HG02970 (cell line): ENCODE measurements around the gene ACSM4.
"Not testable (repeated sequence)": the region's sequence is repeated elsewhere in the genome, so short reads cannot be mapped to it uniquely, and the experiment has no call there.

Experiments
- ATAC-seq: cut with Tn5 transposase; IDR thresholded peaks from one replicate; pipeline ENCODE4 v1.9.1; 2021; ENCODE audit warnings: mild to moderate bottlenecking, moderate library complexity, moderate number of reproducible peaks; ENCODE audit not compliant: unreplicated experiment, low FRiP score

Gene ACSM4

GRCh38 chr12:7327918-7328317 lies 24.0 kb downstream of the ACSM4 start:
- ATAC-seq = no peak

DNA sequence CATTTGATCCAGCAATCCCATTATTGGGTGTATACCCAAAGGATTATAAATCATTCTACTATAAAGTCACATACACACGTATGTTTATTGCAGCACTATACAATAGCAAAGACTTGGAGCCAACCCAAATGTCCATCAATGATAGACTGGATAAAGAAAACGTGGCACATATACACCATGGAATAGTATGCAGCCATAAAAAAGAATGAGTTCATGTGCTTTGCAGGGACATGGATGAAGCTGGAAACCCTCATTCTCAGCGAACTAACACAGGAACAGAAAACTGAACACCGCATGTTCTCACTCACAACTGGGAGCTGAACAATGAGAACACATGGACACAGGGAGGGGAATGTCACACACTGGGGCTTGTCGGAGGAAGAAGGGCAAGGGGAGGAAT lies 33.9 kb downstream of the ACSM4 start:
- ATAC-seq = not testable (repeated sequence)

- no peak for ATAC-seq
Observed at GRCh38 chr12:7339675-7340074, 35.8 kb downstream of the ACSM4 start.

GRCh38 chr12:7344833-7345606 lies 41.1 kb downstream of the ACSM4 start:
- ATAC-seq = no peak

- ATAC-seq = no peak
Observed at GRCh38 chr12:7346551-7347225, 42.8 kb downstream of the ACSM4 start.

- ATAC-seq = no peak
Observed at GRCh38 chr12:7349418-7349817, 45.5 kb downstream of the ACSM4 start.

- no peak for ATAC-seq
Observed at GRCh38 chr12:7351177-7351576, 47.3 kb downstream of the ACSM4 start.

DNA sequence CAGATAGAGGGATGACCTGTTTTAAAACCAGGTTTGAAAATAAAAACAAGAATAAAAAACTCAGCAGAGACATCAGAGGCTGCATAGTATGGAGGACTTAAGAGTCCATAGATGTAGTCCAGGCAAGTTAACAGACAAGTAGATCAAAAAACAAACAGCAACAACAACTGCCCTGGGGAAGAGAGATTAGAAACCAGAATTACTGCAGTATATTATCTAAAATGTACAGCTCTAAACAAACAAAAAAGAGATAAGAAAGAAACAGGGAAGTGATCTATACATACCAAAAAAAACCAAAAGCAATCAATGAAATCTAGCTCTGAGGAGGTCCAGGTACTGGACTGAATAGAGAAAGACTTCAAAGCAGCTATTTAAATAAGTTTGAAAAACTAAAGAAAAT lies 48.8 kb downstream of the ACSM4 start:
- no peak for ATAC-seq

DNA sequence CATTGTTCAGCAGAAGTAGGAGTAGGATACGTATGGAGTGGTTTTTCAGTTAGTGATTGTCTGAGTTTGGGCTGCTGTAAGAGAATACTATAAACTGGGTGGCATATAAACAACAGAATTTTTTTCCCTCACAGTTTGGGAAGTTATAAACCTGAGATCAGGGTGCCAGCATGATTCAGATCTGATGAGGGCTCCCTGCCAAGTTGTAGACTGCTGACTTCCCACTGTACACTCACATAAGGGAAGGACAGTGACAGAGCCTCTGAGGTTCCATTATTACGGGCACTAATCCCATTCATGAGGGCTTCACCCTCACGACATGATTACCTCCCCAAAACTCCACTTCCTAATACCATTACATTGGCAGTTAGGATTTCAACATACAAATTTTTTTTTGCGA lies 50.7 kb downstream of the ACSM4 start:
- ATAC-seq = no peak

GRCh38 chr12:7361265-7361664 lies 57.4 kb downstream of the ACSM4 start:
- ATAC-seq = no peak

DNA sequence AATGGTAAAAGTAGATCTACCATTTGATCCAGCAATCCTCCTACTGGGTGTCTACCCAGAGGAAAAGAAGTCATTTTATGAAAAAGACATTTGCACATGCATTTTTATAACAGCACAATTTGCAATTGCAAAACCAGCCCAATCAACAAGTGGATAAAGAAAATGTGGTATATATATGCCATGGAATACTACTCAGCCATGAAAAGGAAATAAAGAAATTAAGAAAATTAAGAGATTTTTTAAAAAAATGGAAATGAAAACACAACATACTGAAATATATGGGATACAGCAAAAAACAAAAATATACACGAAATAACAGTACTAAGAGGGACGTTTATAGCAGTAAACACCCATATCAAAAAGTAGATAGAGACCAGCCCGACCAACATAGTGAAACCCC lies 58.9 kb downstream of the ACSM4 start:
- ATAC-seq = no peak

DNA sequence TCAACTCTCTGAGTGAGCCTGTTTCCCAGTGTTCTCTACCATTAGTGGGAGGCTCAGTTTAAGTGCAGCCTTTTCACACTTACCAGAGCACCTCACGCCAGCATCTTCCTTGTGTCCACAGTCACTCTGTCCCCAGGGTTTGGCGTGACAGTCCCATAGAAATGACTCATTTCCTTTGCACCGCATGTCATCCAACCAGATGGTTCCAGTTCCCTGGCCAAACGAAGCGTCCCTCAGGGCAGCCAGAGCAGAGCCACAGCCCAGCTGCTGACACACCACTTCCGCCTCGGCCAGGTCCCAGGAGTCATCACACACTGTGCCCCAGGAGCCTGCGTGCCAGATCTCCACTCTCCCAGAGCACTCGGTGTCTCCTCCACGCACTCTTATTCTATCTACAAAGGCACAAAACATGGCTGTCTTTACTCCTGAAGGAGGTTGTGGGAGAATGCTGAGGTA lies 65.4 kb downstream of the ACSM4 start:
- ATAC-seq = no peak

DNA sequence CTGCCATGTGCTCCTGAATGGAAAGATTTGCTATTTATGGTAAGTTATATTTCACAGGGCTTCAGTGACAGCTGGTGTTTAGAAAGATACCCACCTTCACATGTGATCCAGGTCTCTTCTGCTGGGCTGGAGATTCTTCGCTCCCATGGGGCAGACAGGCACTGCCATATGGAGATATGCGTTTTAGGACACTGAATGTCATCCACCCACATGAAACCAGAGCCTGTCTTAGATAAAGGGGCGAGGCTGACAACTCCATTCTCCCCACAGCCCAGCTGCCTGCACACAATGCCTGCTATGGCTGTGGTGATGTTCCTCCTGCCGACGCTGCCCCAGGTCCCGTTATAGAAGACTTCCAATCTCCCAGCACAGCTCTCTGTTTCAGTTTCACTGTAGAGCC lies 69.4 kb downstream of the ACSM4 start:
- ATAC-seq = no peak

- no peak for ATAC-seq
Observed at GRCh38 chr12:7374423-7375144, 70.7 kb downstream of the ACSM4 start.

- no peak for ATAC-seq
Observed at GRCh38 chr12:7375145-7375543, 71.3 kb downstream of the ACSM4 start.

GRCh38 chr12:7376196-7376595 lies 72.3 kb downstream of the ACSM4 start:
- no peak for ATAC-seq
